ENCODE measurements around the gene PPIL6. TPM values are rescaled to one million over a fixed set of nuclear protein-coding genes. Genes with fewer than 3 reads are reported as not detected.
"Not testable (repeated sequence)": the region's sequence is repeated elsewhere in the genome, so short reads cannot be mapped to it uniquely, and the experiment has no call there.

Gene PPIL6
- total and polyA plus RNA-seq, 5 donors = 2.2 to 6.8 (median 3.7) TPM

- Histone ChIP-seq H3K4me1 (ENCODE audit: control insufficient read depth, insufficient read depth, low read length) (peaks cover 1% of the 10 kb centered on the region), H3K27ac (ENCODE audit: low read length) (no peak overlapping the region), H3K9me3 (ENCODE audit: control insufficient read depth, low read length) (no peaks in the 10 kb centered on the region), H3K27me3 (ENCODE audit: control insufficient read depth, insufficient read depth) (no peaks in the 10 kb centered on the region), H3K4me3 (ENCODE audit: low read length) (no peak overlapping the region)
- DNase-seq (no peak), ATAC-seq (no peak)
- WGBS = 80% methylated on average over 7 of the region's 7 CpGs
- intact Hi-C loops (cut with DNase I) = no loop called here
These were observed 25.9 kb upstream of the PPIL6 start for GRCh38 chr6:109466212-109466923.

DNA sequence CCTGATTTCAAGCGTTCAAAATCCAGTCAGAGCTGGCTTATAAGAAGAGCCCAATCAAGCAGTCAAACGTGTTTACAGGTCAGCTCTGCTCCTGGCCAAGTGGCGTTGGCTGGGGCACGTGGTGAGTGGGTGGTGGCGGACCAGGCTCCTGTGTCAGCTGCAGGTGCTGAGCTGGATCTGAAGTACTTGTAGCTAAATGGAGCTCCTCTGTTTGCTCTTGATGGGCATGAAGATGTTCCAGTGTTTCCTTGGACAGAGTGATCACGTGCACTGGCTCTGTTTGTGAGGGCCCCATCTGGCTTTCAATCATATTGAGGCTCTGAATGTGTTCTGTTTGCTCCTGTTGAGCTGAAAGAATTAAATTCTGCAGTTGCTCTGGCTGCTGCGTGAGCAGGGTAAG is 25.3 kb upstream of the PPIL6 start:
- Histone ChIP-seq H3K9me3 (ENCODE audit: control insufficient read depth, low read length) (no peaks in the 10 kb centered on the region), H3K27ac (ENCODE audit: low read length) (no peak overlapping the region), H3K27me3 (ENCODE audit: control insufficient read depth, insufficient read depth) (no peaks in the 10 kb centered on the region), H3K4me1 (ENCODE audit: control insufficient read depth, insufficient read depth, low read length) (peaks cover 1% of the 10 kb centered on the region), H3K4me3 (ENCODE audit: low read length) (no peak overlapping the region)
- intact Hi-C loops (cut with DNase I) = no loop called here
- 66% methylated on average over 7 of the region's 7 CpGs for WGBS
- ATAC-seq = peak; percentile 35 to 63
- peak in 1 of 3 donors; percentile 61 for DNase-seq

DNA sequence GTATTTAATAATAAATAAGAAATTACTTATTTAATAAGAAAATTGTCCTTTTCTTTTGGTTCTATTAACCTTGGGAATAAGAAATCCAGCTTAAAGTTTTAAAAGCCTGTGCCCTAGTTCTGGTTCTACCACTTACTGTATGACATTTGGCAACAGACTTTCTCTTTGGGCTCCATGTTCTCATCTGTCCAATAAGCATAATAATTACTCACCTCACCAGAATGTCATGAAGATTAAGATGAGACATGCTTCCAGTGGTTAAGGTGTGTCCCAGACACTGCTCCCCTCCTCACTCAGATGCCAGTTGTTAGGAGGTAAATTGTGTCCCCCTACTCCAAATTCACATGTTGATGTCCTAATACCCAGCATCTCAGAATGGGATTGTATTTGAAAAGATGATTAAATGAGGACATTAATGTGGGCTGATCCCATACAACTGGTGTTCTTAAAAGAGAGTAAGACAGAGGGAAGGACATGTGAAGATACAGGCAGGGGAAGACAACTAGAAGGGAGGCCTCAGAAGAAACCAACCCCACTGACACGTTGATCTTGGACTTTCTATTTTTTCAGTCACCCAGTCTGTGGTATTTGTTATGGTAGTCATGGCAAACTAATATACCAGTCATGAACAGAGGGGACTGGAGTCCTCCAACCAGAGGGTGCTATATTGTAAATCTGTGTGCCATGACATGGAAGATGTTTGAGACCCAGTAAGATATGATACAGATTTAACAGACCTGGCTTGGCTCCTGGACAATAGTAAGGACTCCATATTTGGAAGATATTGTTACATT is 21.5 kb upstream of the PPIL6 start:
- no peak for ATAC-seq
- intact Hi-C loops (cut with DNase I) = no loop called here
- Histone ChIP-seq H3K4me1 (ENCODE audit: control insufficient read depth, insufficient read depth, low read length) (peaks cover 1% of the 10 kb centered on the region), H3K4me3 (ENCODE audit: low read length) (no peak overlapping the region), H3K27ac (ENCODE audit: low read length) (no peak overlapping the region), H3K9me3 (ENCODE audit: control insufficient read depth, low read length) (no peaks in the 10 kb centered on the region), H3K27me3 (ENCODE audit: control insufficient read depth, insufficient read depth) (no peaks in the 10 kb centered on the region)
- 82% methylated on average over 1 of the region's 1 CpG for WGBS
- no peak for DNase-seq

DNA sequence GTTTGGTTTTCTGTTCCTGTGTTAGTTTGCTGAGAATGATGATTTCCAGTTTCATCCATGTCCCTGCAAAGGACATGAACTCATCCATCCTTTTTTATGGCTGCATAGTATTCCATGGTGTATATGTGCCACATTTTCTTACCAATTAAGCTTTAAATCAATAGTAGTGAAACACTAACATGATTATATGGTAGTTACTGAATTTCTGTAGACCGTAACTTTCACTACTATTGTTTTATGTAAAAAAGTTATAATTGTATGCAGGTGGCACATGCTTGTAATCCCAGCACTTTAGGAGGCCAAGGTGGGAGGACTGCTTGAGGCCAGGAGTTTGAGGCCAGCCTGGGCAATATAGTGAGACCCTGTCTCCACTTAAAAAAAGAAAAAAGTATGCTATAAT is 20.8 kb upstream of the PPIL6 start:
- H3K4me1 ChIP-seq (ENCODE audit: control insufficient read depth, insufficient read depth, low read length); DNase-seq; ATAC-seq; H3K9me3 ChIP-seq (ENCODE audit: control insufficient read depth, low read length); intact Hi-C loops (cut with DNase I); H3K27ac ChIP-seq (ENCODE audit: low read length); H3K4me3 ChIP-seq (ENCODE audit: low read length); H3K27me3 ChIP-seq (ENCODE audit: control insufficient read depth, insufficient read depth): not testable (repeated sequence)
- 98% methylated on average over 1 of the region's 1 CpG for WGBS

- Histone ChIP-seq H3K27ac (ENCODE audit: low read length) (no peak overlapping the region), H3K27me3 (ENCODE audit: control insufficient read depth, insufficient read depth) (no peaks in the 10 kb centered on the region), H3K4me3 (ENCODE audit: low read length) (no peak overlapping the region), H3K9me3 (ENCODE audit: control insufficient read depth, low read length) (no peaks in the 10 kb centered on the region), H3K4me1 (ENCODE audit: control insufficient read depth, insufficient read depth, low read length) (peaks cover 1% of the 10 kb centered on the region)
- DNase-seq (no peak), ATAC-seq (no peak)
- whole genome bisulfite sequencing = 94% methylated on average over 3 of the region's 3 CpGs
- intact Hi-C loops (cut with DNase I) = no loop called here
These were observed 19.9 kb upstream of the PPIL6 start for GRCh38 chr6:109460161-109460829.

GRCh38 chr6:109458774-109459531 is 18.5 kb upstream of the PPIL6 start:
- Histone ChIP-seq H3K27ac (ENCODE audit: low read length) (no peak overlapping the region), H3K4me3 (ENCODE audit: low read length) (no peak overlapping the region), H3K4me1 (ENCODE audit: control insufficient read depth, insufficient read depth, low read length) (peaks cover 1% of the 10 kb centered on the region), H3K27me3 (ENCODE audit: control insufficient read depth, insufficient read depth) (no peaks in the 10 kb centered on the region), H3K9me3 (ENCODE audit: control insufficient read depth, low read length) (no peaks in the 10 kb centered on the region)
- intact Hi-C loops (cut with DNase I) = no loop called here
- ATAC-seq (no peak), DNase-seq (no peak)
- 76% methylated on average over 5 of the region's 5 CpGs for WGBS

DNA sequence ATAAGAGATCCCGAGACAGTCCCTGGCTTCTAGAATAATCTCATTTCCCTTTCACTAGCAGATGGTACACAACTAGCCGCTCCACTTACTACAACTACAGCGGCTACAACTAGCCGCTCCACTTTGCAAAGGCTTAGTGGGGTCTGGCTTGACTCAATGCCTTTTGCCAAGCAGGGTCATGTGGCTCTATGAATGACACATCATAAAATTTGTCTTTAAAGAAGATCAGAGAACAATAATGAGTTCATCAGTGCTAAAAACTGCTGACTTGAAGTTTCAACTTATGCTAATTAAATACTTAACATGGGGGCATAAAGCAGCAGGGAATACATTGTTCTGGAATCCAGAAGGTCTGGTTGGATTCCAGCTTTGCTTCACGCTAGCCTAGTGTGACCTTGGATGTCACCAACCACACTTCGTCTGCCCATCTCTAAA is 17.2 kb upstream of the PPIL6 start:
- Histone ChIP-seq H3K27ac (ENCODE audit: low read length) (no peak overlapping the region), H3K9me3 (ENCODE audit: control insufficient read depth, low read length) (no peaks in the 10 kb centered on the region), H3K27me3 (ENCODE audit: control insufficient read depth, insufficient read depth) (no peaks in the 10 kb centered on the region), H3K4me1 (ENCODE audit: control insufficient read depth, insufficient read depth, low read length) (no peaks in the 10 kb centered on the region), H3K4me3 (ENCODE audit: low read length) (no peak overlapping the region)
- ATAC-seq = no peak
- no peak for DNase-seq
- intact Hi-C loops (cut with DNase I) = no loop called here
- WGBS = 77% methylated on average over 6 of the region's 6 CpGs

DNA sequence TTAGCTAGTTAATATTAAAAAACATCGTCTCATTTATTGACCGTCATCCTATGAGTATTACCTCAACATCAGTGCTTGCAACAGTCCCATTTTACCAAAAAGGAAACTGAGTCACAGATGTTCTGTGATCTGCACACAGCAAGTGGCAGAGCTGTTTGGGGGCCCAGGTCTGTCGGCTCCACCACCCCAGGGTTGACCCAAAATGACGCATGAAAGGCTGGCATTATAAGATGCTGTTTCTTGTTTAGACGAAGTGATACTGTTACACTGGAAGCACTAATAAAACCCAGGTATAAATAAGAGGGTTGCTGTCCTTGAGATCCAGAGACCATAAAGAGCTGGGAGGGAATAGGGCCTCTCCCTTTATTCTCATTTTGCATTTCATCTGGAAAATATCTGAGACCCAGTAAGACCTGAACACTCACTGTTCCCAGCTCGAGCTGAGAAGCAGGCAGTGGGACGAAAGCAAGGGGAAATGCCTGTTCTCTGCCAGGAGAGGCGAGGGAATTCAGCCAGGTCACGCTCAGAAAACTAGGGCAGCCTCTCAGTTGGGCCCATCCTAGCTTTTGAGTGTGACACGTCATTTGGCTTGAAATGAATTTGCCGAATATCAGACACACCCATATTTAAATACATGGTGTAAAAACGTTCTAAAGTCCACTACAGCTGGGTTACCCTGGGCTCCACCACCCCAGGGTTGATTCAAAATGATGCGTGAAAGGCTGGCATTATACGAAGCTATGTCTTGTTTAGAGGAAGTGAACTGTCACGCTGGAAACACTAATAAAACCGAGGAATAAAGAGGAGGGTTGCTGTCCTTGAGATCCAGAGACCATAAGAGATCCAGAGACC is 16.5 kb upstream of the PPIL6 start:
- Histone ChIP-seq H3K27ac (ENCODE audit: low read length) (no peak overlapping the region), H3K27me3 (ENCODE audit: control insufficient read depth, insufficient read depth) (no peaks in the 10 kb centered on the region), H3K4me3 (ENCODE audit: low read length) (no peak overlapping the region), H3K4me1 (ENCODE audit: control insufficient read depth, insufficient read depth, low read length) (no peaks in the 10 kb centered on the region), H3K9me3 (ENCODE audit: control insufficient read depth, low read length) (no peaks in the 10 kb centered on the region)
- intact Hi-C loops (cut with DNase I) = no loop called here
- DNase-seq (peak; percentile 81 to 85 (median 84)), ATAC-seq (peak; percentile 50 to 54)
- 53% methylated on average over 16 of the region's 16 CpGs for WGBS

DNA sequence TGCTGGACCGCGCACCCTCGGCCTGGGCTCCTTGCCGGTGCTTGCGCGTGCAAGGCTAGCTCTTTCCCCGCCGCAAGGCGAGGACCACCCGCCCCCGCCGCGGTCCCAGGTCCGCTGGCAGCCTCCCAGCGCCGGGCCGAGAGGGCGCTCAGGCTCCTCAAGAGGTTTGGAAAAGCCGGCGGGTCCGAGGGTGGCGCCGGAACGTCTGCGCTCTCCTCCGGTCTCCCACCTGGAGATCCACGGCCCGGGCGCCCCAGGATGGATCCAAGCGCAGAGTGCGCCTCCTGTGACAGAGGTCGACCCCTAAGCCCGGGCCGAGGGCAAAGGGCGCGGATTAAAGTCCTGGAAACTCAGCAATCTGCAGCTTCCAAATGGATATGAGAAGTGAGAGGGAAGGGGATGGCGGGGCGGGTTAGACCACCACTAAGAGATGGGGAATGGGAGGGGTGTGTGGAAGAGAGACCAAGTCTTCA is 15.7 kb upstream of the PPIL6 start:
- no peaks in the 10 kb centered on the region for H3K9me3 ChIP-seq (ENCODE audit: control insufficient read depth, low read length)
- DNase-seq (no peak), ATAC-seq (peak in 1 of 2 donors; percentile 9)
- H3K27ac ChIP-seq (ENCODE audit: low read length) = no peak overlapping the region
- peak overlapping the region; percentile 56 for H3K4me3 ChIP-seq (ENCODE audit: low read length)
- no peaks in the 10 kb centered on the region for H3K27me3 ChIP-seq (ENCODE audit: control insufficient read depth, insufficient read depth)
- intact Hi-C loops (cut with DNase I) = no loop called here
- no peaks in the 10 kb centered on the region for H3K4me1 ChIP-seq (ENCODE audit: control insufficient read depth, insufficient read depth, low read length)
- 8% methylated on average over 38 of the region's 38 CpGs for WGBS
